ENCODE data around the gene TJP1.

The TJP1 gene

GRCh38 chr15:29687204-29687815 is 135.0 kb downstream of the TJP1 start:
- no peak for ATAC-seq
- TF ChIP-seq CSDC2 (CRISPR knock-in tag; IDR thresholded peaks at IDR 0.05) (no peak), ESRRG (CRISPR knock-in tag; IDR thresholded peaks at IDR 0.05) (no peak), PPARA (CRISPR knock-in tag; IDR thresholded peaks at IDR 0.05; ENCODE audit: borderline replicate concordance) (no peak), CSRNP3 (CRISPR knock-in tag; IDR thresholded peaks at IDR 0.05) (no peak), RARB (CRISPR knock-in tag; IDR thresholded peaks at IDR 0.05) (no peak), ZFP3 (CRISPR knock-in tag; IDR thresholded peaks at IDR 0.05) (no peak), GLIS3 (CRISPR knock-in tag; IDR thresholded peaks at IDR 0.05) (no peak), TOX (CRISPR knock-in tag; IDR thresholded peaks at IDR 0.05; ENCODE audit: borderline replicate concordance) (no peak), CREB5 (CRISPR knock-in tag; IDR thresholded peaks at IDR 0.05; ENCODE audit: low read depth) (no peak), BACH2 (CRISPR knock-in tag; IDR thresholded peaks at IDR 0.05; ENCODE audit: borderline replicate concordance) (no peak), ZFP30 (CRISPR knock-in tag; IDR thresholded peaks at IDR 0.05) (no peak), TSHZ2 (CRISPR knock-in tag; IDR thresholded peaks at IDR 0.05) (no peak), ZC3H10 (CRISPR knock-in tag; IDR thresholded peaks at IDR 0.05) (no peak)

GRCh38 chr15:29686445-29687203 is 135.6 kb downstream of the TJP1 start:
- TF ChIP-seq ZFP30 (CRISPR knock-in tag; IDR thresholded peaks at IDR 0.05) (no peak), GLIS3 (CRISPR knock-in tag; IDR thresholded peaks at IDR 0.05) (no peak), ZFP3 (CRISPR knock-in tag; IDR thresholded peaks at IDR 0.05) (no peak), TOX (CRISPR knock-in tag; IDR thresholded peaks at IDR 0.05; ENCODE audit: borderline replicate concordance) (no peak), CREB5 (CRISPR knock-in tag; IDR thresholded peaks at IDR 0.05; ENCODE audit: low read depth) (no peak), ISL1 (CRISPR knock-in tag; IDR thresholded peaks at IDR 0.05) (no peak), ZNF8 (CRISPR knock-in tag; IDR thresholded peaks at IDR 0.05) (no peak), RARB (CRISPR knock-in tag; IDR thresholded peaks at IDR 0.05) (no peak), ARNTL (CRISPR knock-in tag; IDR thresholded peaks at IDR 0.05; ENCODE audit: borderline replicate concordance, low read depth) (no peak), TSHZ2 (CRISPR knock-in tag; IDR thresholded peaks at IDR 0.05) (no peak), POU6F1 (CRISPR knock-in tag; IDR thresholded peaks at IDR 0.05; ENCODE audit: borderline replicate concordance, low read depth) (no peak), PATZ1 (CRISPR knock-in tag; IDR thresholded peaks at IDR 0.05; ENCODE audit: borderline replicate concordance) (no peak), ZNF70 (CRISPR knock-in tag; IDR thresholded peaks at IDR 0.05) (no peak), PPARA (CRISPR knock-in tag; IDR thresholded peaks at IDR 0.05; ENCODE audit: borderline replicate concordance) (no peak), OSR1 (CRISPR knock-in tag; IDR thresholded peaks at IDR 0.05) (no peak), CSRNP3 (CRISPR knock-in tag; IDR thresholded peaks at IDR 0.05) (no peak), ZNF565 (CRISPR knock-in tag; conservative IDR thresholded peaks at IDR 0.05; ENCODE audit: low read depth) (no peak), ESRRG (CRISPR knock-in tag; IDR thresholded peaks at IDR 0.05) (no peak), BACH2 (CRISPR knock-in tag; IDR thresholded peaks at IDR 0.05; ENCODE audit: borderline replicate concordance) (no peak), ZC3H10 (CRISPR knock-in tag; IDR thresholded peaks at IDR 0.05) (no peak)

More at GRCh38 chr15:29686445-29687203, 135.6 kb downstream of the TJP1 start:
- no peak for ATAC-seq
